NCI-H2107 treated with DMSO at 0.1 percent for 48 hours (cell line): ENCODE measurements around the gene RBM4.
A peak's percentile ranks its signal among the peaks of the same experiment; 100 is the strongest.
"Not testable (repeated sequence)": the region's sequence is repeated elsewhere in the genome, so short reads cannot be mapped to it uniquely, and the experiment has no call there.

Source experiments
- DNase-seq: peaks from one replicate; lab custom pipeline; 2025; ENCODE audit not compliant: unreplicated experiment; lab: John Stamatoyannopoulos, UW

RBM4 gene

GRCh38 chr11:66638177-66639065 is at the start of gene RBM4:
TSS of gene RBM4 (plus strand) at chr11:66638703. CDS start at chr11:66639712, 1,009 bp downstream.
- DNase-seq = peak; percentile 97

- DNase-seq = not testable (repeated sequence)
Observed at GRCh38 chr11:66589315-66589714, 49.2 kb upstream of the RBM4 start.

- no peak for DNase-seq
Observed at GRCh38 chr11:66589996-66590675, 48.4 kb upstream of the RBM4 start.

- DNase-seq = no peak
Observed at GRCh38 chr11:66591175-66591574, 47.3 kb upstream of the RBM4 start.

GRCh38 chr11:66592457-66593302 is 45.8 kb upstream of the RBM4 start, which contains the start of the genes CCDC87 and CCS:
TSS of gene CCDC87 (minus strand) at chr11:66593063. CDS start at chr11:66593015, 48 bp downstream.
TSS of gene CCS (plus strand) at chr11:66593185. CDS start at chr11:66593262, 77 bp downstream.
- DNase-seq = peak; percentile 80

- DNase-seq = no peak
Observed at GRCh38 chr11:66593303-66593635, 45.2 kb upstream of the RBM4 start.

GRCh38 chr11:66593650-66594049 is 44.9 kb upstream of the RBM4 start:
- no peak for DNase-seq

- DNase-seq = no peak
Observed at GRCh38 chr11:66595245-66595904, 43.1 kb upstream of the RBM4 start.

GRCh38 chr11:66598993-66599392 is 39.5 kb upstream of the RBM4 start:
- no peak for DNase-seq

- no peak for DNase-seq
Observed at GRCh38 chr11:66600219-66600618, 38.3 kb upstream of the RBM4 start.

GRCh38 chr11:66600631-66601233 is 37.8 kb upstream of the RBM4 start:
- DNase-seq = no peak

GRCh38 chr11:66603072-66603471 is 35.4 kb upstream of the RBM4 start:
- no peak for DNase-seq

- DNase-seq = no peak
Observed at GRCh38 chr11:66604155-66604554, 34.3 kb upstream of the RBM4 start.

- DNase-seq = not testable (repeated sequence)
Observed at GRCh38 chr11:66606608-66607007, 31.9 kb upstream of the RBM4 start.

GRCh38 chr11:66607126-66607834 is 31.2 kb upstream of the RBM4 start:
- no peak for DNase-seq

GRCh38 chr11:66609721-66610617 is 28.5 kb upstream of the RBM4 start:
- DNase-seq = no peak

GRCh38 chr11:66612458-66612857 is 26.0 kb upstream of the RBM4 start:
- no peak for DNase-seq

- no peak for DNase-seq
Observed at GRCh38 chr11:66614073-66614472, 24.4 kb upstream of the RBM4 start.
